Fibroblast of lung (primary cell): ENCODE data around the gene SNX32. TPM values are rescaled to one million over a fixed set of nuclear protein-coding genes. Genes with fewer than 3 reads are reported as not detected.

ENCODE experiments used
- DNase-seq, 2 donors: peaks; one replicate each; pipeline versions ENCODE4 v3.0.0 to v3.0.0-alpha.2; 2010; ENCODE audit warnings: low read depth in 2 of 2
- H2AFZ ChIP-seq: 2 replicates; pipeline ENCODE4 v1.5.1; 2012; ENCODE audit warnings: low read length, control low read depth, inconsistent platforms
- H3K27ac ChIP-seq: 2 replicates; pipeline ENCODE4 v1.5.1; 2011; ENCODE audit warnings: low read length, control low read depth; ENCODE audit not compliant: insufficient read depth
- H3K27me3 ChIP-seq: 2 replicates; pipeline ENCODE4 v1.5.1; 2011; ENCODE audit warnings: mild to moderate bottlenecking, low read length; ENCODE audit not compliant: control insufficient read depth, insufficient read depth
- H3K36me3 ChIP-seq: 2 replicates; pipeline ENCODE4 v1.5.1; 2011; ENCODE audit warnings: low read length; ENCODE audit not compliant: control insufficient read depth, insufficient read depth
- H3K4me1 ChIP-seq: 2 replicates; pipeline ENCODE4 v1.5.1; 2011; ENCODE audit warnings: low read length; ENCODE audit not compliant: control insufficient read depth, insufficient read depth; ENCODE audit errors: extremely low read depth
- H3K4me2 ChIP-seq: 2 replicates; pipeline ENCODE4 v1.5.1; 2011; ENCODE audit warnings: low read length, control low read depth; ENCODE audit not compliant: insufficient read depth; ENCODE audit errors: extremely low read depth
- H3K4me3 ChIP-seq, 4 experiments: fragments of 200-600 bp in 1 of 4; sonication (generic) in 1 of 4; replicated peaks in 1 of 4; 2 replicates each; pipeline ENCODE4 v1.5.1; 2011 to 2016; ENCODE audit warnings: low read length in 4 of 4, low read depth in 3 of 4, mild to moderate bottlenecking in 3 of 4, control low read depth in 2 of 4, inconsistent platforms in 1 of 4, mixed read lengths in 1 of 4; ENCODE audit not compliant: insufficient read depth in 1 of 4; ENCODE audit errors: control extremely low read depth in 1 of 4
- H3K79me2 ChIP-seq: 2 replicates; pipeline ENCODE4 v1.5.1; 2012; ENCODE audit warnings: mild to moderate bottlenecking, low read length, inconsistent platforms; ENCODE audit not compliant: control insufficient read depth, insufficient read depth
- H3K9ac ChIP-seq: 2 replicates; pipeline ENCODE4 v1.5.1; 2011; ENCODE audit warnings: mild to moderate bottlenecking, low read length, control low read depth; ENCODE audit not compliant: insufficient read depth
- H3K9me3 ChIP-seq: 2 replicates; pipeline ENCODE4 v1.5.1; 2012; ENCODE audit warnings: low read depth, low read length; ENCODE audit not compliant: control insufficient read depth, insufficient read depth
- H4K20me1 ChIP-seq: 2 replicates; pipeline ENCODE4 v1.5.1; 2011; ENCODE audit warnings: low read length; ENCODE audit not compliant: control insufficient read depth, insufficient read depth; ENCODE audit errors: extremely low read depth
- EZH2 ChIP-seq: IDR thresholded peaks from 2 replicates; pipeline ENCODE4 v1.5.1; 2012; ENCODE audit warnings: low read length, control low read depth, mild to moderate bottlenecking; ENCODE audit errors: missing control alignments
- polyA plus RNA-seq, 2 donors: library from polyadenylated mRNA; depleted of rRNA in 1 of 2; stranded (reverse) in 1 of 2; unstranded in 1 of 2; fragments of >200 nt; gene quantifications; 2 replicates each; pipeline ENCODE4 v1.2.1, GENCODE V29; 2011 to 2012; ENCODE audit warnings: missing spikeins in 1 of 2
- total RNA-seq: library from RNA; depleted of rRNA; stranded (reverse); fragments of >200 nt; gene quantifications from 2 replicates; pipeline ENCODE4 v1.2.1, GENCODE V29; 2014
- TF ChIP-seq, protein P1 (sequence below), 2 donors: IDR thresholded peaks in 1 of 2; conservative IDR thresholded peaks in 1 of 2; 1 replicate in 1 of 2; 2 replicates in 1 of 2; pipeline ENCODE4 v1.5.1; 2011 to 2012; ENCODE audit warnings: low read length in 2 of 2, control low read depth in 1 of 2, inconsistent platforms in 1 of 2, low read depth in 1 of 2, mild to moderate bottlenecking in 1 of 2

Gene SNX32
- total and polyA plus RNA-seq, 2 donors (not counting 1 experiment from before 2014, with no cell fraction given) = 0.33 to 3.1 TPM

DNA sequence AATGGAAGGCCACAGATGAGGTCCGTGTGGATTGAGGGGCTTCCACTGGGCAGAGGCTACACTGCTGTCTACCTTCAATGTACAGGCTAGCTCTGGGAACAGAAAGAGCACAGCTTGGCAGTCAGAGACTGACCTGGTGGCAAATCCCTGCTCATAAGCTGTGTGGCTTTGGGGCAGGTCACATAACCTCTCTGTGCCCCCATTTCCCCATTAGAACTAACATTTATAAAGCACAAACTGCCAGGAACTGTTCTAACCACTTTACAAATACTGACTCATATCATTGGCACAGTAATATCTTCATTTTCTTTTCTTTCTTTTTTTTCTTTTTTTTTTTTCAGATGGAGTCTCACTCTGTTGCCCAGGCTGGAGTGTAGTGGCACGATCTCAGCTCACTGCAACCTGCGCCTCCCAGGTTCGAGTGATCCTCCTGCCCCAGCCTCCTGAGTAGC, 63.3 kb downstream of the SNX32 start:
- peak overlapping the region; percentile 45 for H3K9ac ChIP-seq
- H3K4me3 ChIP-seq = peak overlapping the region; percentile 14 to 96 (median 58)
- DNase-seq = peak in 1 of 2 donors; percentile 28
- H3K4me1 ChIP-seq = peaks cover 31% of the 10 kb centered on the region
- H3K27ac ChIP-seq = peak overlapping the region; percentile 100
- TF ChIP-seq, protein P1, sequence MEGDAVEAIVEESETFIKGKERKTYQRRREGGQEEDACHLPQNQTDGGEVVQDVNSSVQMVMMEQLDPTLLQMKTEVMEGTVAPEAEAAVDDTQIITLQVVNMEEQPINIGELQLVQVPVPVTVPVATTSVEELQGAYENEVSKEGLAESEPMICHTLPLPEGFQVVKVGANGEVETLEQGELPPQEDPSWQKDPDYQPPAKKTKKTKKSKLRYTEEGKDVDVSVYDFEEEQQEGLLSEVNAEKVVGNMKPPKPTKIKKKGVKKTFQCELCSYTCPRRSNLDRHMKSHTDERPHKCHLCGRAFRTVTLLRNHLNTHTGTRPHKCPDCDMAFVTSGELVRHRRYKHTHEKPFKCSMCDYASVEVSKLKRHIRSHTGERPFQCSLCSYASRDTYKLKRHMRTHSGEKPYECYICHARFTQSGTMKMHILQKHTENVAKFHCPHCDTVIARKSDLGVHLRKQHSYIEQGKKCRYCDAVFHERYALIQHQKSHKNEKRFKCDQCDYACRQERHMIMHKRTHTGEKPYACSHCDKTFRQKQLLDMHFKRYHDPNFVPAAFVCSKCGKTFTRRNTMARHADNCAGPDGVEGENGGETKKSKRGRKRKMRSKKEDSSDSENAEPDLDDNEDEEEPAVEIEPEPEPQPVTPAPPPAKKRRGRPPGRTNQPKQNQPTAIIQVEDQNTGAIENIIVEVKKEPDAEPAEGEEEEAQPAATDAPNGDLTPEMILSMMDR (conservative IDR thresholded peaks at IDR 0.05 in 1 of 2, IDR thresholded peaks at IDR 0.05 in 1 of 2; ENCODE audit: low read depth in 1 of 2, low read length in 2 of 2) = no peak
- no peak for TF ChIP-seq EZH2
- peaks cover 93% of the 10 kb centered on the region for H3K79me2 ChIP-seq
- H3K4me2 ChIP-seq = peak overlapping the region; percentile 84
- H3K9me3 ChIP-seq = no peaks in the 10 kb centered on the region
- no peaks in the 10 kb centered on the region for H4K20me1 ChIP-seq
- H2AFZ ChIP-seq = no peak overlapping the region
- H3K36me3 ChIP-seq = peaks cover 22% of the 10 kb centered on the region
- H3K27me3 ChIP-seq = no peaks in the 10 kb centered on the region

DNA sequence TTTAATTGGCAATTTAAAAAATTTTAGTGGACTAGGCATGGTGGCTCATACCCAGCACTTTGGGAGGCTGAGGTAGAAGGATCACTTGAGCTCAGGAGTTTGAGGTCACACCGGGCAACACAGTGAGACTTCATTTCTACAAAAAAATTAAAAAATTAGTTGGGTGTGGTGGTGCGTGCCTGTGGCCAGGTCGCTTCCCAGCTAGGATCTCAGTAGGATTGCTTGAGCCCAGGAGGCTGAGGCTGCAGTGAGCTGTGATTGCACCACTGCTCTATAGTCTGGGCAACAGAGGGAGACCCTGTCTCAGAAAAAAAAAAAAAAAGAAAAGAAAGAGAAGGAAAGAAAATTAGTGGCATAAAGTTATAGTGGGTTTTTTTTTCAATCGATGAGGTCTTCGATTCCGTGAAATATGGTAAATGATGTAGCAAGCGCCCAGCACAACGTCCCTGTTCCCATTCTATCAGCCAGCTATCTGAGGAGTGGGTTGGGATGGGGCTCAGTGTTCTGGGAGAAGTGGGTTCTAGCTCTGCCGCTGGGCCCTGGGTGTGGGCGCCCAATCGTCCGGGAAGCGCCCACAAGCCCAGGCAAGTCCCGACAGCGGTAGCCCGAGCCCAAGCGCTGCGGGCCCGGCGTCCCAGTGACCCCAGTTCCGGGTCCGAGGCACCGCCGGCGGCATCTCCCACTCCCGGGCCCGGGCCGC, 65.0 kb downstream of the SNX32 start:
- Histone ChIP-seq H3K9ac (peak overlapping the region; percentile 99), H3K27me3 (no peaks in the 10 kb centered on the region), H3K36me3 (peaks cover 13% of the 10 kb centered on the region), H4K20me1 (no peaks in the 10 kb centered on the region), H2AFZ (no peak overlapping the region), H3K9me3 (no peaks in the 10 kb centered on the region), H3K27ac (peak overlapping the region; percentile 100), H3K79me2 (peaks cover 80% of the 10 kb centered on the region), H3K4me1 (peaks cover 40% of the 10 kb centered on the region), H3K4me2 (peak overlapping the region; percentile 53), H3K4me3 (peak overlapping the region; percentile 82 to 97 (median 91))
- TF ChIP-seq, protein P1 (conservative IDR thresholded peaks at IDR 0.05 in 1 of 2, IDR thresholded peaks at IDR 0.05 in 1 of 2; ENCODE audit: low read depth in 1 of 2, low read length in 2 of 2) = no peak
- TF ChIP-seq EZH2 = no peak
- DNase-seq = peak in 1 of 2 donors; percentile 30

DNA sequence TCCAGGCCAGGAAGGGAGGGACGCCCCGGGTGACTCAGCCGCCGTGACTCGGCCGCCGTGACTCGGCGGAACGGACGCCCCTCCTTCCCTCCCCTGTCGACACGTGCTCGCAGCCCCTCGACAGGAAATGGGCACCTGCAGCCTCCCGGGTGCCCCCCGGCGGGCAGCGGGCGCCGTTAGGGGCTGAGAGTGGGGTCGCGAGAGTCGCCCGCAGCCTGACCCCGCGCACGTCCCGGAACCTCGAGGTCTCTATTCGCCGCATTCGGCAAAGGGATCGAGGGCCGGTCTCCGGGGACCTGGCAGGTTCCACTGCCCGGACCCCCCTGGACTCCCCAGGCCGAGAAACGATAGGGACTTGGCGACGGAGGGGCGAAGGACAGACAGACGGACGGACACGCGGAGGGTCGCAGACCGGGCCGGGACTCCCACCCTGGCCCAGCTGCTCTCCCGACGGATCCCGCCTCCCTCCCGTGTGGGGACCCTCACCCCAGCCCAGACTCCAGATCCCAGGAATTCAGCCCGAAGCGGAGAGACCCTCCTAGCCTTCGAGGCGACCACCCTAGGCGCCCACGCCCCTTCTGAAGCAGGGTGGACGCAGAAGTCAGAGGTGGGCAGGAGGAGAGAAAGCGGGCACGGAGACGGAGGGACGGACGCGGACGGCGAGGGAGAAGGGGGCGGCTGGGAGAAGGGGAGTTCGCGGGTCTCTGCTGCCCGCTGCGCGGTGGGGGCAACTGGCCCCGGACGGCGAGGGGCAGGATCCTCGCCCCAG, 65.8 kb downstream of the SNX32 start:
- Histone ChIP-seq H3K4me2 (peak overlapping the region; percentile 32), H3K4me1 (peaks cover 37% of the 10 kb centered on the region), H3K9ac (peak overlapping the region; percentile 99), H3K27me3 (no peaks in the 10 kb centered on the region), H3K9me3 (no peaks in the 10 kb centered on the region), H3K4me3 (peak overlapping the region; percentile 72 to 97 (median 89)), H4K20me1 (no peaks in the 10 kb centered on the region), H3K36me3 (peaks cover 9% of the 10 kb centered on the region), H3K79me2 (peaks cover 72% of the 10 kb centered on the region), H3K27ac (peak overlapping the region; percentile 100), H2AFZ (no peak overlapping the region)
- DNase-seq = peak; percentile 71 to 76
- TF ChIP-seq EZH2 = no peak
- TF ChIP-seq, protein P1 (conservative IDR thresholded peaks at IDR 0.05 in 1 of 2, IDR thresholded peaks at IDR 0.05 in 1 of 2; ENCODE audit: low read depth in 1 of 2, low read length in 2 of 2) = no peak
